B cell (primary cell): ENCODE data around the gene ORM1. TPM values are rescaled to one million over a fixed set of nuclear protein-coding genes. Genes with fewer than 3 reads are reported as not detected.

Experiments
- ATAC-seq: fragments of 200-7000 bp; cut with Tn5 transposase; one replicate; pipeline ENCODE4 v1.10.0; 2021; ENCODE audit warnings: low read depth, mild to moderate bottlenecking, moderate number of reproducible peaks, moderate library complexity
- CTCF ChIA-PET: fragments of 350-600 bp; sonication (Branson Sonifier 250); formaldehyde crosslinking; loops from one replicate; lab custom pipeline; 2021; ENCODE audit warnings: antibody characterized with exemption, inconsistent platforms; lab: Charles Lee
- POLR2A ChIA-PET: fragments of 350-600 bp; sonication (Branson Sonifier 250); formaldehyde crosslinking; loops from one replicate; lab custom pipeline; 2021; ENCODE audit warnings: antibody characterized with exemption; lab: Charles Lee
- DNase-seq: peaks from one replicate; pipeline ENCODE4 v3.0.0; 2013
- H2AFZ ChIP-seq: 2 replicates; pipeline ENCODE4 v1.6.1; 2012; ENCODE audit warnings: mild to moderate bottlenecking, low read depth, low read length; ENCODE audit not compliant: insufficient read depth, poor library complexity, severe bottlenecking
- H3K27ac ChIP-seq, 2 donors: 1 replicate in 1 of 2; 2 replicates in 1 of 2; pipeline ENCODE4 v1.5.1; 2012 to 2013; ENCODE audit warnings: low read length in 2 of 2, mild to moderate bottlenecking in 2 of 2, moderate library complexity in 1 of 2
- H3K27me3 ChIP-seq, 4 experiments: fragments of 200-600 bp in 1 of 4; sonication (generic) in 1 of 4; replicated peaks in 1 of 4; 1 replicate in 2 of 4; 2 replicates in 2 of 4; pipeline versions ENCODE4 v1.6.1 to v1.7.0; 2013 to 2016; ENCODE audit warnings: low read length in 3 of 4, mild to moderate bottlenecking in 2 of 4, mixed read lengths in 1 of 4, moderate library complexity in 1 of 4; ENCODE audit not compliant: insufficient read depth in 4 of 4, control insufficient read depth in 3 of 4; ENCODE audit errors: control extremely low read depth in 1 of 4
- H3K36me3 ChIP-seq, 2 experiments: replicated peaks in 1 of 2; 1 replicate in 1 of 2; 2 replicates in 1 of 2; pipeline versions ENCODE4 v1.6.1 to v1.7.1; 2013; ENCODE audit warnings: low read length in 1 of 2; ENCODE audit not compliant: insufficient read depth in 2 of 2, control insufficient read depth in 1 of 2; ENCODE audit errors: control extremely low read depth in 1 of 2, extremely low read depth in 1 of 2
- H3K4me1 ChIP-seq, 2 donors: fragments of 200-600 bp in 1 of 2; sonication (generic) in 1 of 2; 1 replicate in 1 of 2; 2 replicates in 1 of 2; pipeline versions ENCODE4 v1.5.1 to v1.6.1; 2013 to 2017; ENCODE audit warnings: low read length in 2 of 2; ENCODE audit not compliant: control insufficient read depth in 2 of 2, insufficient read depth in 2 of 2
- H3K4me2 ChIP-seq: replicated peaks from 2 replicates; pipeline ENCODE3; 2012; ENCODE audit warnings: mild to moderate bottlenecking, low read depth, low read length; ENCODE audit not compliant: poor library complexity, severe bottlenecking
- H3K4me3 ChIP-seq, 5 experiments: fragments of 200-600 bp in 1 of 5; sonication (generic) in 1 of 5; 1 replicate in 3 of 5; 2 replicates in 2 of 5; pipeline versions ENCODE4 v1.5.1 to v1.7.0; 2011 to 2016; ENCODE audit warnings: low read length in 4 of 5, mild to moderate bottlenecking in 4 of 5, low read depth in 2 of 5, control low read depth in 1 of 5, moderate library complexity in 1 of 5; ENCODE audit not compliant: insufficient read depth in 1 of 5; ENCODE audit errors: control extremely low read depth in 1 of 5, extremely low read depth in 1 of 5
- H3K79me2 ChIP-seq: fragments of 200-600 bp; sonication (generic); one replicate; pipeline ENCODE4 v1.6.0; 2016; ENCODE audit warnings: low read length; ENCODE audit not compliant: control insufficient read depth, insufficient read depth
- H3K9ac ChIP-seq: fragments of 200-600 bp; sonication (generic); 2 replicates; pipeline ENCODE4 v1.6.1; 2017; ENCODE audit warnings: mild to moderate bottlenecking, low read length, moderate library complexity
- H3K9me3 ChIP-seq, 3 donors: one replicate each; pipeline versions ENCODE4 v1.6.1 to v1.7.1; 2013; ENCODE audit warnings: low read length in 2 of 3; ENCODE audit not compliant: control insufficient read depth in 2 of 3, insufficient read depth in 1 of 3; ENCODE audit errors: control extremely low read depth in 1 of 3
- H4K20me1 ChIP-seq: 2 replicates; pipeline ENCODE4 v1.6.0; 2012; ENCODE audit warnings: mild to moderate bottlenecking, low read length; ENCODE audit not compliant: insufficient read depth, control insufficient read depth, poor library complexity, severe bottlenecking
- H3K27ac Mint-ChIP-seq: one replicate; pipeline ENCODE4 v1.8.0; 2021; ENCODE audit warnings: mixed read lengths
- H3K27me3 Mint-ChIP-seq: one replicate; pipeline ENCODE4 v1.8.0; 2021; ENCODE audit warnings: mixed read lengths
- H3K4me1 Mint-ChIP-seq: one replicate; pipeline ENCODE4 v1.8.0; 2021; ENCODE audit warnings: mixed read lengths
- H3K4me3 Mint-ChIP-seq: one replicate; pipeline ENCODE4 v1.8.0; 2021; ENCODE audit warnings: mixed read lengths
- H3K9me3 Mint-ChIP-seq: one replicate; pipeline ENCODE4 v1.8.0; 2022; ENCODE audit warnings: mixed read lengths; ENCODE audit not compliant: insufficient read depth
- EZH2 ChIP-seq: IDR thresholded peaks from 2 replicates; pipeline ENCODE4 v1.6.1; 2012; ENCODE audit warnings: borderline replicate concordance, low read depth, mild to moderate bottlenecking, moderate library complexity, low read length; ENCODE audit not compliant: insufficient read depth, poor library complexity, severe bottlenecking
- WGBS: methylation state at CpG from one replicate; pipeline ENCODE4 v1.1.5; 2013; ENCODE audit warnings: missing lambda C conversion rate; ENCODE audit not compliant: insufficient coverage; 5-methylcytosine and 5-hydroxymethylcytosine counted together
- intact Hi-C: fragments of 100-400 bp; cut with micrococcal nuclease; formaldehyde crosslinking; loops from one replicate; pipeline ENCODE4 v1.10.0; 2022
- polyA plus RNA-seq: library from polyadenylated mRNA; depleted of rRNA; stranded (reverse); fragments of >200 nt; gene quantifications from 2 replicates; pipeline ENCODE4 v1.2.3, GENCODE V29; 2012
- total RNA-seq, 2 donors: library from RNA; stranded (reverse); fragments of 120-200 nt in 1 of 2; gene quantifications; 1 replicate in 1 of 2; 2 replicates in 1 of 2; pipeline versions ENCODE4 v1.2.3 to v1.2.4, GENCODE V29; 2013 to 2022
- TF ChIP-seq, protein P1 (sequence below): fragments of 200-600 bp; IDR thresholded peaks from one replicate; pipeline ENCODE4 v1.8.0; 2022; ENCODE audit warnings: antibody characterized with exemption, mild to moderate bottlenecking

ORM1 gene
- total and polyA plus RNA-seq, 2 donors (not counting 1 experiment from before 2014, with no cell fraction given) = 0.13 TPM; not detected in 1

DNA sequence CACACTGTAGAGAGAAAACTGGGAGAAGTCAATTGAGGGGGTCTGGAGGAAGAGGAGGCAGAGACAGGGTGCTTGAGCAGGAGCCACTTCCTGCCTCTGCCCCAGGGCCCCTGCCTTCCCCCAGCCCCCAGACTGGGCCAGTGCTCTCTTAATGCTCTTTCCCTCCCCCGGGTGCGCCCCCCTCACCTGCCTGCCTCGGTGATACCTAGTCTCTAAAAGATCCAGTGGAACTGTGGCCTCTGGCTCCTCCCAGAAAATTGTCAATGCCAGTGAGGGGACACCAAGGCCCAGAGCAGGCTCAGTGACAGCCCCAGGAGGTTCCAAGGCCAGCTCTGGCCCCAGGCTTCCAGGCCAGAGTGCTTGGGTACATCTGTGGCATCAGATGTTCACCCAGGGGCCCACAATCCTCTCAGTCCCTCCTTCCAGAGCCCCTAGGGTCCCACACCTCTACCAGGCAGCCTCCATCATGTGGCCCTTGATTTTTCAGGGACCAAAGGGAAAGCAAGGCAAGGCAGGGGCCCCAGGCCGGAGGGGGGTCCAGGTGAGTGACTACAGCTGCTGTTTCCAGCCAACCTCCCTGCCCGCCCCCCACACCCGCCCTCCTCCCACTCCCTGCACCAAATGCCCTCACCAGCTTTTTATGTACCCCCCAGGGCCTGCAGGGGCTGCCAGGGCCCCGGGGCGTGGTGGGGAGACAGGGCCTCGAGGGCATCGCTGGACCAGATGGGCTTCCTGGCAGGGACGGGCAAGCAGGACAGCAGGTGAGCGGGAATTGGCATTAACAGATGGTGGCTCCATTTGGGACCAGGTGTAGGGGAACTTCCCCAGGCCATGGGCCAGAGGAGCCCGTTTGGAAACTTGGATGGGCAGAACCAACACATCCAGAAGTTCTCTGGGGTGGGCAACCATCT, 33.1 kb upstream of the ORM1 start:
- Histone ChIP-seq H3K9ac (no peak overlapping the region), H4K20me1 (no peaks in the 10 kb centered on the region), H2AFZ (no peak overlapping the region), H3K79me2 (no peaks in the 10 kb centered on the region), H3K27ac (no peak overlapping the region), H3K27me3 (peaks cover 0 to 6% (median 2%) of the 10 kb centered on the region in 4 experiments), H3K4me2 (no peak overlapping the region), H3K4me1 (peaks cover 0 to 3% of the 10 kb centered on the region in 2 donors), H3K4me3 (no peak overlapping the region), H3K36me3 (no peaks in the 10 kb centered on the region), H3K9me3 (peaks cover 0 to 7% (median 5%) of the 10 kb centered on the region in 3 donors)
- DNase-seq (no peak), ATAC-seq (no peak)
- peaks cover 5% of the 10 kb centered on the region for H3K27me3 Mint-ChIP-seq
- H3K4me1 Mint-ChIP-seq = no peaks in the 10 kb centered on the region
- 83% methylated on average over 10 of the region's 13 CpGs for whole genome bisulfite sequencing
- TF ChIP-seq EZH2 = no peak
- TF ChIP-seq, protein P1, sequence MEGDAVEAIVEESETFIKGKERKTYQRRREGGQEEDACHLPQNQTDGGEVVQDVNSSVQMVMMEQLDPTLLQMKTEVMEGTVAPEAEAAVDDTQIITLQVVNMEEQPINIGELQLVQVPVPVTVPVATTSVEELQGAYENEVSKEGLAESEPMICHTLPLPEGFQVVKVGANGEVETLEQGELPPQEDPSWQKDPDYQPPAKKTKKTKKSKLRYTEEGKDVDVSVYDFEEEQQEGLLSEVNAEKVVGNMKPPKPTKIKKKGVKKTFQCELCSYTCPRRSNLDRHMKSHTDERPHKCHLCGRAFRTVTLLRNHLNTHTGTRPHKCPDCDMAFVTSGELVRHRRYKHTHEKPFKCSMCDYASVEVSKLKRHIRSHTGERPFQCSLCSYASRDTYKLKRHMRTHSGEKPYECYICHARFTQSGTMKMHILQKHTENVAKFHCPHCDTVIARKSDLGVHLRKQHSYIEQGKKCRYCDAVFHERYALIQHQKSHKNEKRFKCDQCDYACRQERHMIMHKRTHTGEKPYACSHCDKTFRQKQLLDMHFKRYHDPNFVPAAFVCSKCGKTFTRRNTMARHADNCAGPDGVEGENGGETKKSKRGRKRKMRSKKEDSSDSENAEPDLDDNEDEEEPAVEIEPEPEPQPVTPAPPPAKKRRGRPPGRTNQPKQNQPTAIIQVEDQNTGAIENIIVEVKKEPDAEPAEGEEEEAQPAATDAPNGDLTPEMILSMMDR = no peak
- H3K4me3 Mint-ChIP-seq = no peak overlapping the region
- ChIA-PET CTCF (interaction anchor here (1.0 to 2.5 kb wide), 6 partner anchors 135 to 211 kb away, joined by 3 to 16 read pairs (median 8); partner anchors contain the start of gene COL27A1), POLR2A (no interaction called here)
- peaks cover 4% of the 10 kb centered on the region for H3K9me3 Mint-ChIP-seq
- no peak overlapping the region for H3K27ac Mint-ChIP-seq
- intact Hi-C loops = no loop called here

DNA sequence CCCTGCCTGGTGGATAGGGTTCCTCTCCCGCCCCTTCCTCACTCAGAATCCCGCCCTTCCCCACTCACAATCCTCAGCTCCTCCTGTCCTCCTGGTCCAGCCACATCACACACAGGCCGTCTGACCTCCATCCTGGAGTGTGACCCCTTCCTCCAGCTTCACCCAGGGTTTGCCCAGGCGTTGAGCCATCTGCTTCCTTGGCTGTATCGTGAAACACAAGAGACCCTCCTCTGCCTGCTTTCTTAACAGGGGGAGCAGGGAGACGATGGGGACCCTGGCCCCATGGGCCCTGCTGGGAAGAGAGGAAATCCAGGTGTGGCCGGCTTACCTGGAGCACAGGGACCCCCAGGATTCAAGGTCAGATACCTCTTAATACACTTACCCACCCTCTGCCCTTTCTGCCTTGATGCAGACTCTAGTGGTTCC, 32.3 kb upstream of the ORM1 start:
- H3K4me1 ChIP-seq = peaks cover 0 to 3% of the 10 kb centered on the region in 2 donors
- H3K36me3 ChIP-seq = no peaks in the 10 kb centered on the region
- no peak for ATAC-seq
- TF ChIP-seq, protein P1 = no peak
- TF ChIP-seq EZH2 = no peak
- H2AFZ ChIP-seq = no peak overlapping the region
- H3K9me3 ChIP-seq = peaks cover 0 to 13% (median 7%) of the 10 kb centered on the region in 3 donors
- POLR2A ChIA-PET = no interaction called here
- no peak overlapping the region for H3K27ac ChIP-seq
- intact Hi-C loops = no loop called here
- no peak for DNase-seq
- H3K27me3 ChIP-seq = peaks cover 0 to 6% (median 2%) of the 10 kb centered on the region in 4 experiments
- H3K4me1 Mint-ChIP-seq = no peaks in the 10 kb centered on the region
- H4K20me1 ChIP-seq = no peaks in the 10 kb centered on the region
- H3K9ac ChIP-seq = no peak overlapping the region
- H3K4me3 ChIP-seq = no peak overlapping the region
- CTCF ChIA-PET = interaction anchor here (0.7 to 2.5 kb wide), 19 partner anchors 9 to 445 kb away, joined by 3 to 16 read pairs (median 4); partner anchors contain the start of gene COL27A1
- H3K4me3 Mint-ChIP-seq = no peak overlapping the region
- H3K9me3 Mint-ChIP-seq = peaks cover 6% of the 10 kb centered on the region
- no peak overlapping the region for H3K4me2 ChIP-seq
- 76% methylated on average over 6 of the region's 7 CpGs for WGBS
- no peaks in the 10 kb centered on the region for H3K79me2 ChIP-seq
- no peak overlapping the region for H3K27ac Mint-ChIP-seq
- H3K27me3 Mint-ChIP-seq = peaks cover 5% of the 10 kb centered on the region
